Breast epithelium (tissue), 3 donors: ENCODE data around the gene STAT3.

Experiments used
- CTCF ChIP-seq, 3 donors: fragments of 450-650 bp; IDR thresholded peaks; one replicate each; pipeline ENCODE4 v1.5.1; 2016 to 2017; ENCODE audit warnings: antibody characterized with exemption in 3 of 3, mild to moderate bottlenecking in 3 of 3, moderate library complexity in 3 of 3
- POLR2A ChIP-seq: fragments of 450-650 bp; IDR thresholded peaks from one replicate; pipeline ENCODE4 v1.6.1; 2016; ENCODE audit warnings: antibody characterized with exemption, mild to moderate bottlenecking, moderate library complexity
- POLR2AphosphoS5 ChIP-seq, 3 donors: sonication (generic); formaldehyde crosslinking; IDR thresholded peaks; one replicate each; pipeline ENCODE4 v1.6.1; 2017; ENCODE audit warnings: antibody characterized with exemption in 3 of 3

GRCh38 chr17:42411905-42412679, 23.9 kb upstream of the STAT3 start:
- no peak for TF ChIP-seq CTCF (IDR thresholded peaks at IDR 0.05)
- no peak for TF ChIP-seq POLR2AphosphoS5 (IDR thresholded peaks at IDR 0.05)
- no peak for TF ChIP-seq POLR2A
